Kidney epithelial cell (primary cell): ENCODE data around the gene KMT2B. TPM values are rescaled to one million over a fixed set of nuclear protein-coding genes. Genes with fewer than 3 reads are reported as not detected.

Experiments
- DNase-seq: peaks from one replicate; pipeline ENCODE4 v3.0.0-alpha.2; 2010; ENCODE audit warnings: low read depth
- H3K27me3 ChIP-seq: 2 replicates; pipeline ENCODE4 v1.6.0; 2011; ENCODE audit warnings: low read length; ENCODE audit not compliant: control insufficient read depth, insufficient read depth
- H3K36me3 ChIP-seq: 2 replicates; pipeline ENCODE4 v1.5.1; 2011; ENCODE audit warnings: low read length; ENCODE audit not compliant: control insufficient read depth, insufficient read depth
- H3K4me3 ChIP-seq: 2 replicates; pipeline ENCODE4 v1.5.1; 2011; ENCODE audit warnings: low read depth, mild to moderate bottlenecking, control low read depth, low read length
- CTCF ChIP-seq: IDR thresholded peaks from 2 replicates; pipeline ENCODE4 v1.5.1; 2011; ENCODE audit warnings: mild to moderate bottlenecking, moderate library complexity, low read length, control low read depth, inconsistent platforms; ENCODE audit not compliant: insufficient read depth, poor library complexity, severe bottlenecking
- total RNA-seq: library from RNA; depleted of rRNA; stranded (reverse); fragments of >200 nt; gene quantifications from 2 replicates; pipeline ENCODE4 v1.2.3, GENCODE V29; 2015

KMT2B gene
- total RNA-seq, 1 donor from 2014 or later = 18.4 TPM

GRCh38 chr19:35693835-35694599, 23.8 kb upstream of the KMT2B start:
- TF ChIP-seq CTCF = peak; percentile 99

DNA sequence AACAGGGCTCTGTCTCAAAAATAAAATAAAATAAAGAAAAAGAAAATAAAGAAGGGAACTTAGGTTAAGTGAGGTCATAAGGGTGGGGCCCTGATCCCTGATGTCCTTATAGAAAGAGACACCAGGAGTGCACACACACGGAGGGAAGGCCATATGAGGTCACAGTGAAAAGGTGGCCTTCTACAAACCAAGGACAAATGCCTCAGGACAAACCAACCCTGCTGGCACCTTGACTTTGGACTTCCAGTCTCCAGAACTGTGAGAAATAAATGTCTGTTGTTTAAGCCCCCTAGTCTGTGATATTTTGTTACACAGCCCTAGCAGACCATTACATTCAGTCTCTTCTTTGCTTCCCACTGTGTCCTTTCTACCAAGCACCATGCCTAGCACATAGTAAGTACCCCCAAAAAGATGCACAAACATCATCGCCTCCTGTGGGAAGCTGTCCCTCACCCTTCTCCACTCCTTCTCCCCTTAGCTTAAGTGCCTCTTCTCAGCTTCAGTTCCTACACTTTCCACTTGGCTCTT, 21.8 kb upstream of the KMT2B start:
- no peak for DNase-seq
- TF ChIP-seq CTCF = no peak
- H3K4me3 ChIP-seq = no peak overlapping the region
- no peaks in the 10 kb centered on the region for H3K36me3 ChIP-seq
- H3K27me3 ChIP-seq = no peaks in the 10 kb centered on the region

More at GRCh38 chr19:35693835-35694599, 23.8 kb upstream of the KMT2B start:
- Histone ChIP-seq H3K4me3 (no peak overlapping the region), H3K27me3 (no peaks in the 10 kb centered on the region), H3K36me3 (no peaks in the 10 kb centered on the region)
- DNase-seq = no peak

- TF ChIP-seq CTCF = no peak
- no peak overlapping the region for H3K4me3 ChIP-seq
- H3K27me3 ChIP-seq = no peaks in the 10 kb centered on the region
- DNase-seq = no peak
- no peaks in the 10 kb centered on the region for H3K36me3 ChIP-seq
Measured at GRCh38 chr19:35696835-35697234, 21.0 kb upstream of the KMT2B start.

GRCh38 chr19:35702223-35703012, 15.4 kb upstream of the KMT2B start:
- peak; percentile 93 for DNase-seq
- Histone ChIP-seq H3K27me3 (peaks cover 4% of the 10 kb centered on the region), H3K4me3 (peak overlapping the region; percentile 38), H3K36me3 (no peaks in the 10 kb centered on the region)
- no peak for TF ChIP-seq CTCF

- Histone ChIP-seq H3K36me3 (no peaks in the 10 kb centered on the region), H3K27me3 (peaks cover 4% of the 10 kb centered on the region), H3K4me3 (no peak overlapping the region)
- no peak for TF ChIP-seq CTCF
- DNase-seq = no peak
Measured at GRCh38 chr19:35703343-35703742, 14.5 kb upstream of the KMT2B start.
